Calu3 (cell line): Measurements from ENCODE around the gene C19orf47. TPM values are rescaled to one million over a fixed set of nuclear protein-coding genes. Genes with fewer than 3 reads are reported as not detected.

ENCODE experiments used
- BruUV-seq: library from RNA; stranded (reverse); fragments of 400-500 nt; replicated peaks from 2 replicates; lab custom pipeline; 2021; lab: Mats Ljungman, UMichigan
- CTCF ChIA-PET: fragments of 300-600 bp; sonication (Branson Sonifier 250); formaldehyde crosslinking; loops from one replicate; lab custom pipeline; 2022; ENCODE audit warnings: antibody characterized with exemption; lab: Charles Lee
- DNase-seq: peaks from one replicate; pipeline ENCODE4 v3.0.0; 2022
- H3K27ac Mint-ChIP-seq: one replicate; pipeline ENCODE4 v1.8.0; 2022; ENCODE audit warnings: mixed read lengths; ENCODE audit not compliant: unreplicated experiment
- H3K27me3 Mint-ChIP-seq: one replicate; pipeline ENCODE4 v1.8.0; 2022; ENCODE audit warnings: mixed read lengths; ENCODE audit not compliant: unreplicated experiment
- H3K36me3 Mint-ChIP-seq: one replicate; pipeline ENCODE4 v1.8.0; 2022; ENCODE audit warnings: mild to moderate bottlenecking, moderate library complexity, mixed read lengths; ENCODE audit not compliant: insufficient read depth, unreplicated experiment
- H3K4me1 Mint-ChIP-seq: one replicate; pipeline ENCODE4 v1.8.0; 2022; ENCODE audit warnings: mild to moderate bottlenecking, low read depth, mixed read lengths; ENCODE audit not compliant: unreplicated experiment
- H3K4me3 Mint-ChIP-seq: one replicate; pipeline ENCODE4 v1.8.0; 2022; ENCODE audit warnings: mild to moderate bottlenecking, low read depth, moderate library complexity, mixed read lengths; ENCODE audit not compliant: unreplicated experiment
- H3K9me3 Mint-ChIP-seq: one replicate; pipeline ENCODE4 v1.8.0; 2022; ENCODE audit warnings: low read depth, mixed read lengths; ENCODE audit not compliant: unreplicated experiment
- intact Hi-C: fragments of 100-400 bp; cut with micrococcal nuclease; formaldehyde crosslinking; loops from one replicate; pipeline ENCODE4 v1.10.0; 2022; ENCODE audit not compliant: unreplicated experiment
- total RNA-seq: library from RNA; stranded (reverse); gene quantifications from 2 replicates; pipeline ENCODE4 v1.2.3, GENCODE V29; 2022
- TF ChIP-seq, protein P1 (sequence below): fragments of 200-600 bp; IDR thresholded peaks from one replicate; pipeline ENCODE4 v1.8.0; 2022; ENCODE audit warnings: antibody characterized with exemption; ENCODE audit not compliant: unreplicated experiment

C19orf47 gene
- total RNA-seq, 1 experiment from 2014 or later, result 22.7 TPM

DNA sequence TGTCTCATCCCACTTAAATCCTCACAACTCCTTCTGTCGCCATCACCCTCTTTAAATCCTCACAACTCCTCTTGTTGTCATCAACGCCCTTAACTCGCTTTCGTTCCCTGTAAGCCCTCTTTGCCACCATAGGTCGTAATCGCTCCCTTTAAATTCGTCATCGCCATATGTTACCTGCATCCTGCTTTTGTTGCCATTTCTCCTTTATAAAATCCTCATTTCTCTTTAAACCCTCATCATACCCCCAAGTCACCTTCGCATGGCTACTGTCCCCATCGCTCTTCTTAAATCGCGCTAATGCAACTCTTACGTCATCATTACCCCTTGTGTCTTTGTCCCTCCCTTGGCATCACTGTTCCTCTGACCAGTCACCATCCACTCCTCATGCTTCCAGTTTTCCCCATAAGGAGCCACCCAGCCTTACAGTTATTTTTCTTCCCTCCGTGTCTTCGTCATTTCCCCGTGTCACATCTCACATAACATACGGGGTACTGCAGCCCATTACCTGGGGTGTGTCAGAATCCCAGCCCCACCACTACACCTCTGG lies 837 bp upstream of the C19orf47 start:
- H3K27ac Mint-ChIP-seq, result peak overlapping the region; percentile 85
- CTCF ChIA-PET, result interaction anchor here (0.7 kb wide), 1 partner anchor 286 kb away, joined by 6 read pairs; no protein-coding TSS in a partner anchor
- intact Hi-C loops, result no loop called here
- no peaks in the 10 kb centered on the region for H3K27me3 Mint-ChIP-seq
- TF ChIP-seq, protein P1, sequence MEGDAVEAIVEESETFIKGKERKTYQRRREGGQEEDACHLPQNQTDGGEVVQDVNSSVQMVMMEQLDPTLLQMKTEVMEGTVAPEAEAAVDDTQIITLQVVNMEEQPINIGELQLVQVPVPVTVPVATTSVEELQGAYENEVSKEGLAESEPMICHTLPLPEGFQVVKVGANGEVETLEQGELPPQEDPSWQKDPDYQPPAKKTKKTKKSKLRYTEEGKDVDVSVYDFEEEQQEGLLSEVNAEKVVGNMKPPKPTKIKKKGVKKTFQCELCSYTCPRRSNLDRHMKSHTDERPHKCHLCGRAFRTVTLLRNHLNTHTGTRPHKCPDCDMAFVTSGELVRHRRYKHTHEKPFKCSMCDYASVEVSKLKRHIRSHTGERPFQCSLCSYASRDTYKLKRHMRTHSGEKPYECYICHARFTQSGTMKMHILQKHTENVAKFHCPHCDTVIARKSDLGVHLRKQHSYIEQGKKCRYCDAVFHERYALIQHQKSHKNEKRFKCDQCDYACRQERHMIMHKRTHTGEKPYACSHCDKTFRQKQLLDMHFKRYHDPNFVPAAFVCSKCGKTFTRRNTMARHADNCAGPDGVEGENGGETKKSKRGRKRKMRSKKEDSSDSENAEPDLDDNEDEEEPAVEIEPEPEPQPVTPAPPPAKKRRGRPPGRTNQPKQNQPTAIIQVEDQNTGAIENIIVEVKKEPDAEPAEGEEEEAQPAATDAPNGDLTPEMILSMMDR, result no peak
- peak overlapping the region; percentile 89 for H3K4me3 Mint-ChIP-seq
- peaks cover 30% of the 10 kb centered on the region for H3K36me3 Mint-ChIP-seq
- TSS peak; percentile 78 for BruUV-seq
- H3K4me1 Mint-ChIP-seq, result no peaks in the 10 kb centered on the region
- no peaks in the 10 kb centered on the region for H3K9me3 Mint-ChIP-seq
- DNase-seq, result peak; percentile 9

DNA sequence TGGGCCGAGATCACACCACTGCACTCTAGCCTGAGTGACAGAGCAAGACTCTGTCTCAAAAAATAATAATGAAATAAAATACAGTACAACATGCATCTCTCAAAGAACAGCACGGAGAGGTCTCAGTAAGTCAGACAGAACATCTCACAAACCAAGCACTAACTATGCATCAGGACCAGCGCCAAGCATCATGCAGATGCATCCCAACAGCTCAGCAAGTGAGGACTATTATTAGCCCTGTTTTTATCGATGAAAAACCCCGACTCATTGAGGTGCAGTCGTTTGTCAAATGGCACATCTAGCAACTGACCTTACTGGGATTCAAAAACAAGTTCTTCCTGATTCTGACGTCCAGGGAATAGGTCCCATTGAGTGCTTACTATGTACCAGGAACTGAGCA lies 3.8 kb downstream of the C19orf47 start:
- intact Hi-C loops, result no loop called here
- no peak overlapping the region for H3K27ac Mint-ChIP-seq
- TF ChIP-seq, protein P1, result no peak

DNA sequence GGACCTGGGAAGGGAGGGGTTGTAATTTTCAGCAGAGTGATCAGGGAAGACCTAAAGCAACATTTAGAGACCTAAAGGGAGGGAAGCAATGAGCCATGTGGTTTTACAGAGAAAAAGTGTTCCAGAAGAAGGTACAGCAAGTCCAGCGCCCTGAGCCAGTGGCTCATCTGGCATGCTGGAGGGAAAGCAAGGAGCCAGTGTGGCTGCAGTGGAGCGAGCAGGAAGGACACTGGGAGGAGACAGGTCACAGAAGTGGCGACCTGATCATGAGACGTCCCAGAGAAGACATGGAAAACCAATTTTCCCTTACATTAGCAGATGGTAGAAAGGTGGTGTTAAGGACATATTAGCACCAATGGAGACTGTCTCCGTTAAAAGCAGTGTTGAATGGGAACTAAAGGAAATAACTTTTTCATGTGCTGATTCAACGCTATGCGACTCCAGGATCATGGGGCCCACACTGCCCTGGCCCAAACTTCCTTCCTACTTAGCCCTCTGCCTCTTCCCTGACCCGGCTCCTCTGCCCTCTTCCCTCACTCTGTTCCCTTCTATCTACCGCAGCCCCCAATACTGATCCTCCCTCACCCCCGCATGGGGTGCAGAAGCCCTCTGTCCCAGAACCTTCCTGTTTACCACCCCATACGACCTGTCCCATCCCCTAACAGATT lies 5.4 kb downstream of the C19orf47 start:
- intact Hi-C loops, result no loop called here
- H3K4me1 Mint-ChIP-seq, result no peaks in the 10 kb centered on the region
- no TSS peak for BruUV-seq
- H3K4me3 Mint-ChIP-seq, result no peak overlapping the region
- DNase-seq, result no peak
- H3K36me3 Mint-ChIP-seq, result peaks cover 15% of the 10 kb centered on the region
- no peak overlapping the region for H3K27ac Mint-ChIP-seq
- TF ChIP-seq, protein P1, result no peak
- CTCF ChIA-PET, result no interaction called here
- H3K27me3 Mint-ChIP-seq, result no peaks in the 10 kb centered on the region
- H3K9me3 Mint-ChIP-seq, result no peaks in the 10 kb centered on the region

More for the DNA sequence above, 3.8 kb downstream of the C19orf47 start:
- no peak for DNase-seq
- H3K9me3 Mint-ChIP-seq, result no peaks in the 10 kb centered on the region
- H3K27me3 Mint-ChIP-seq, result no peaks in the 10 kb centered on the region
- CTCF ChIA-PET, result no interaction called here
- H3K4me1 Mint-ChIP-seq, result no peaks in the 10 kb centered on the region
- BruUV-seq, result no TSS peak
- H3K36me3 Mint-ChIP-seq, result peaks cover 32% of the 10 kb centered on the region
- H3K4me3 Mint-ChIP-seq, result no peak overlapping the region

DNA sequence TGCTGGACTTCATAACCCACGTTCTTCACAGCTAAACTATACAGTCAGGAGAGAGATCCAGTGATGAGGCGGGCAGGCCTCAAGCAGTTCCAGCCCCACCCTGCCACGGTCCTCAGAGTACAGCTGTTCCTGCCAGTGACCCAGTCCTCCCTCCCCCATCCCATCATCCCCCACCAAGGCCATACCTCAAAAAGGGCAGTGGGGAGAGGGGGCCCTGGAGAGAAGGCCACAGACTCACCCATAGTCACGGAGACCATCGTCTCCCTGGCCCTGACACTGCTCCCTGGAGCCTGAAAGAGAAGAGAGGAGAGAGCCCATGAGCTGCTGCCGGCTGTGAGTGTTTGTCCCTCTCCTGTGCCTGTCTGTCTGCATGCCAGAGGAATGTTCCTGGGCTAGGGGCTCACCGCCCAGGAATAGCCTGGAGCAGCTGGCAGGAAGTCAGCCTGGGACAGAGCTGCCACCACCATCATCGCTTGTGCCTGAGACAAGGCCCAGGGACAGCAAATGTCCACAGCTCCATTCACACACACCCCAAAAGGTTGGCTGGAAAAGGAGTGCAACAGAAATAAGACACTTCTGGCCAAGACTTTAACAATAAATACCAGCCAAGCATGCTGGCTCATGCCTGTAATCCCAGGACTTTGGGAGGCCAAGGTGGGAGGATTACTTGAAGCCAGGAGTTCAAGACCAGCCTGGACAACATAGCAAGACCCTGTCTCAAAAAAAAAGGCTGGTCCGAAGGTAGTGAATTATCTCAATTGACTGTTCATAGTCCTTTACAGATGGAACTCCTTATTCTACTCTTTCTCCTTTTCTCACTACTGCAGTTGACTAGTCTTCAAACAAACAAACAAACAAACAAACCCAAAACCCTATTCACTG lies 6.4 kb downstream of the C19orf47 start:
- CTCF ChIA-PET, result no interaction called here
- no peak overlapping the region for H3K27ac Mint-ChIP-seq
- H3K4me1 Mint-ChIP-seq, result no peaks in the 10 kb centered on the region
- no peaks in the 10 kb centered on the region for H3K9me3 Mint-ChIP-seq
- TF ChIP-seq, protein P1, result no peak
- intact Hi-C loops, result no loop called here
- no peak for DNase-seq
- peaks cover 6% of the 10 kb centered on the region for H3K36me3 Mint-ChIP-seq
- H3K4me3 Mint-ChIP-seq, result no peak overlapping the region
- H3K27me3 Mint-ChIP-seq, result no peaks in the 10 kb centered on the region
- BruUV-seq, result no TSS peak
